IMR-90 (cell line): ENCODE results near the gene HSD17B3. TPM values are rescaled to one million over a fixed set of nuclear protein-coding genes. Genes with fewer than 3 reads are reported as not detected.

Experiments
- CTCF ChIP-seq: conservative IDR thresholded peaks from 2 replicates; pipeline ENCODE4 v1.5.1; 2012; ENCODE audit warnings: mild to moderate bottlenecking, low read depth, low read length, improper control_type of control experiment
- polyA plus RNA-seq, 3 experiments: library from polyadenylated mRNA; depleted of rRNA; stranded (reverse); fragments of >200 nt; gene quantifications; 2 replicates each; pipeline ENCODE4 v1.2.3, GENCODE V29; 2012; ENCODE audit warnings: low replicate concordance in 1 of 3
- total RNA-seq: library from RNA; depleted of rRNA; stranded (reverse); fragments of >200 nt; gene quantifications from 2 replicates; pipeline ENCODE4 v1.2.3, GENCODE V29; 2012

HSD17B3 gene
- total and polyA plus RNA-seq, 2 of the 4 experiments (the other 2 are of a cell fraction), result 0.18 TPM; not detected in 1

GRCh38 chr9:96343515-96344360, 41.8 kb upstream of the HSD17B3 start (continued):
- no peak for TF ChIP-seq CTCF
